Measurements from ENCODE around the gene AATF. TPM values are rescaled to one million over a fixed set of nuclear protein-coding genes. Genes with fewer than 3 reads are reported as not detected.

AATF gene
- total RNA-seq, 1 experiment from 2014 or later = 61.0 TPM

- TF ChIP-seq ZNF532 (CRISPR knock-in tag; IDR thresholded peaks at IDR 0.05; ENCODE audit: borderline replicate concordance) (no peak), KAT7 (CRISPR knock-in tag; IDR thresholded peaks at IDR 0.05; ENCODE audit: borderline replicate concordance) (no peak)
Measured at GRCh38 chr17:37039269-37039668, 90.5 kb downstream of the AATF start (continued).

- Mint-ChIP-seq H3K36me3 (peaks cover 3% of the 10 kb centered on the region), H3K4me1 (peaks cover 35% of the 10 kb centered on the region), H3K27me3 (ENCODE audit: low read depth) (no peaks in the 10 kb centered on the region), H3K4me3 (no peak overlapping the region), H3K27ac (no peak overlapping the region), H3K9me3 (peaks cover 3% of the 10 kb centered on the region)
- POLR2A ChIA-PET = no interaction called here
- no peak for DNase-seq (ENCODE audit: low spot score)
- ATAC-seq = no peak
- CTCF ChIA-PET = no interaction called here
- no peak for TF ChIP-seq CDX4 (CRISPR knock-in tag; IDR thresholded peaks at IDR 0.05; ENCODE audit: borderline replicate concordance)
- no peak for TF ChIP-seq ZNF425 (CRISPR knock-in tag; conservative IDR thresholded peaks at IDR 0.05)
- TF ChIP-seq MAX (CRISPR knock-in tag; IDR thresholded peaks at IDR 0.05) = no peak
- TF ChIP-seq ZNF317 (CRISPR knock-in tag; IDR thresholded peaks at IDR 0.05; ENCODE audit: borderline replicate concordance, low read depth) = no peak
- TF ChIP-seq NR3C1 (CRISPR knock-in tag; conservative IDR thresholded peaks at IDR 0.05; ENCODE audit: low read depth) = no peak
- TF ChIP-seq ZNF281 (CRISPR knock-in tag; IDR thresholded peaks at IDR 0.05) = no peak
- no peak for TF ChIP-seq PRDM15 (CRISPR knock-in tag; IDR thresholded peaks at IDR 0.05)
- no peak for TF ChIP-seq ZNF232 (CRISPR knock-in tag; IDR thresholded peaks at IDR 0.05)
- TF ChIP-seq ZNF671 (CRISPR knock-in tag; IDR thresholded peaks at IDR 0.05) = no peak
- TF ChIP-seq NFE2L1 (CRISPR knock-in tag; IDR thresholded peaks at IDR 0.05) = no peak
- no peak for TF ChIP-seq SMAD4 (CRISPR knock-in tag; IDR thresholded peaks at IDR 0.05)
- no peak for TF ChIP-seq ZNF532 (CRISPR knock-in tag; IDR thresholded peaks at IDR 0.05; ENCODE audit: borderline replicate concordance)
- TF ChIP-seq GABPB1 (CRISPR knock-in tag; IDR thresholded peaks at IDR 0.05) = no peak
- TF ChIP-seq CBFB (CRISPR knock-in tag; IDR thresholded peaks at IDR 0.05; ENCODE audit: low read depth) = no peak
Measured at GRCh38 chr17:37041932-37042331, 93.2 kb downstream of the AATF start.

Measured in WTC11 (cell line).